HCT116 (cell line): Measurements from ENCODE around the gene KSR2. TPM values are rescaled to one million over a fixed set of nuclear protein-coding genes. Genes with fewer than 3 reads are reported as not detected.

ENCODE experiments used
- ATAC-seq: fragments of 200-7000 bp; cut with Tn5 transposase; 2 replicates; pipeline ENCODE4 v1.9.1; 2020; ENCODE audit warnings: mild to moderate bottlenecking, moderate library complexity
- BruUV-seq: library from RNA; stranded (reverse); fragments of 400-500 nt; replicated peaks from 2 replicates; lab custom pipeline; 2021; lab: Mats Ljungman, UMichigan
- CTCF ChIA-PET: fragments of 300-600 bp; sonication (Branson Sonifier 250); formaldehyde crosslinking; loops from one replicate; lab custom pipeline; 2021; ENCODE audit warnings: antibody characterized with exemption; lab: Charles Lee
- POLR2A ChIA-PET: fragments of 300-600, 350-600 bp; sonication (Branson Sonifier 250); formaldehyde crosslinking; loops from one replicate; lab custom pipeline; 2021; ENCODE audit warnings: antibody characterized with exemption; lab: Charles Lee
- RAD21 ChIA-PET, 2 experiments: fragments of 300-600 bp; sonication (Branson Sonifier 250); formaldehyde crosslinking; loops; one replicate each; lab custom pipeline; 2023; ENCODE audit warnings: low total read pairs in 2 of 2; ENCODE audit not compliant: uncharacterized antibody in 2 of 2, unreplicated experiment in 2 of 2, low non-redundant PET in 1 of 2; lab: Charles Lee
- DNase-seq: peaks from one replicate; pipeline ENCODE4 v3.0.0-alpha.2; 2010; ENCODE audit warnings: low read depth, low spot score
- H2AFZ ChIP-seq: fragments of 200-600 bp; shearing (Covaris generic), sonication (generic); 2 replicates; pipeline ENCODE4 v1.6.1; 2017; ENCODE audit warnings: low read depth, mixed run types, mixed read lengths, antibody characterized with exemption, low read length; ENCODE audit not compliant: poor library complexity, severe bottlenecking
- H3K27ac ChIP-seq: 2 replicates; pipeline ENCODE4 v1.5.1; 2012; ENCODE audit warnings: low read depth, low read length
- H3K27me3 ChIP-seq: fragments of 200-600 bp; sonication (generic); 2 replicates; pipeline ENCODE4 v1.6.1; 2016; ENCODE audit warnings: mixed run types, low read length, mixed read lengths; ENCODE audit not compliant: insufficient read depth
- H3K36me3 ChIP-seq, 2 experiments: fragments of 200-500 bp in 1 of 2; fragments of 200-600 bp in 1 of 2; sonication (Bioruptor generic) in 1 of 2; sonication (generic) in 1 of 2; 2 replicates each; pipeline versions ENCODE4 v1.5.1 to v1.6.1; 2014 to 2016; ENCODE audit warnings: low read length in 2 of 2, inconsistent platforms in 1 of 2, mixed read lengths in 1 of 2, mixed run types in 1 of 2; ENCODE audit not compliant: insufficient read depth in 2 of 2, control insufficient read depth in 1 of 2
- H3K4me1 ChIP-seq, 2 experiments: fragments of 200-600 bp in 1 of 2; sonication (generic) in 1 of 2; 2 replicates each; pipeline versions ENCODE4 v1.5.1 to v1.6.1; 2012 to 2017; ENCODE audit warnings: low read length in 2 of 2, inconsistent platforms in 1 of 2, mild to moderate bottlenecking in 1 of 2, mixed read lengths in 1 of 2, mixed run types in 1 of 2, moderate library complexity in 1 of 2; ENCODE audit not compliant: insufficient read depth in 2 of 2, control insufficient read depth in 1 of 2
- H3K4me2 ChIP-seq: fragments of 200-600 bp; sonication (generic); 2 replicates; pipeline ENCODE4 v1.6.1; 2017; ENCODE audit warnings: mixed run types, low read length, mixed read lengths
- H3K4me3 ChIP-seq, 2 experiments: fragments of 200-600 bp in 1 of 2; sonication (generic) in 1 of 2; replicated peaks in 1 of 2; 2 replicates each; pipeline ENCODE4 v1.5.1; 2011 to 2016; ENCODE audit warnings: low read length in 2 of 2, control low read depth in 1 of 2, low read depth in 1 of 2, mild to moderate bottlenecking in 1 of 2, mixed read lengths in 1 of 2, mixed run types in 1 of 2
- H3K79me2 ChIP-seq: fragments of 200-600 bp; sonication (generic); 2 replicates; pipeline ENCODE4 v1.6.1; 2017; ENCODE audit warnings: mild to moderate bottlenecking, mixed run types, low read length, moderate library complexity, mixed read lengths; ENCODE audit not compliant: insufficient read depth
- H3K9ac ChIP-seq: fragments of 200-600 bp; sonication (generic); 2 replicates; pipeline ENCODE4 v1.6.1; 2016; ENCODE audit warnings: low read length, mixed read lengths
- H3K9me2 ChIP-seq: fragments of 200-600 bp; sonication (generic), shearing (Covaris generic); 2 replicates; pipeline ENCODE4 v1.6.1; 2017; ENCODE audit warnings: mixed run types, mild to moderate bottlenecking, moderate library complexity; ENCODE audit not compliant: insufficient read depth
- H3K9me3 ChIP-seq, 2 experiments: fragments of 200-500 bp in 1 of 2; fragments of 200-600 bp in 1 of 2; sonication (Bioruptor generic) in 1 of 2; sonication (generic) in 1 of 2; 2 replicates each; pipeline ENCODE4 v1.6.1; 2014 to 2017; ENCODE audit warnings: low read length in 2 of 2, mixed read lengths in 2 of 2, inconsistent platforms in 1 of 2, low read depth in 1 of 2, mild to moderate bottlenecking in 1 of 2, mixed run types in 1 of 2, moderate library complexity in 1 of 2; ENCODE audit not compliant: control insufficient read depth in 1 of 2, insufficient read depth in 1 of 2
- H4K20me1 ChIP-seq: fragments of 200-600 bp; sonication (generic), shearing (Covaris generic); 2 replicates; pipeline ENCODE4 v1.6.1; 2017; ENCODE audit warnings: mixed run types, mild to moderate bottlenecking, moderate library complexity; ENCODE audit not compliant: insufficient read depth
- CBX3 ChIP-seq: IDR thresholded peaks from 2 replicates; pipeline ENCODE4 v1.6.1; 2012; ENCODE audit warnings: low read depth
- FOSL1 ChIP-seq: IDR thresholded peaks from 2 replicates; pipeline ENCODE4 v1.6.1; 2012; ENCODE audit warnings: low read depth
- POLR2A ChIP-seq: IDR thresholded peaks from 2 replicates; pipeline ENCODE4 v1.7.0; 2011; ENCODE audit warnings: borderline replicate concordance; ENCODE audit not compliant: insufficient read depth, insufficient read length; ENCODE audit errors: extremely low read depth
- POLR2AphosphoS5 ChIP-seq: IDR thresholded peaks from 2 replicates; pipeline ENCODE4 v1.6.1; 2011; ENCODE audit warnings: mild to moderate bottlenecking, low read depth, low read length, moderate library complexity
- SIN3A ChIP-seq: IDR thresholded peaks from 2 replicates; pipeline ENCODE4 v1.6.1; 2012; ENCODE audit warnings: low read depth
- SP1 ChIP-seq: IDR thresholded peaks from 2 replicates; pipeline ENCODE4 v1.6.1; 2012; ENCODE audit warnings: low read depth
- ZNF274 ChIP-seq: fragments of 200-500 bp; sonication (Bioruptor generic); IDR thresholded peaks from 2 replicates; pipeline ENCODE4 v1.6.1; 2014; ENCODE audit warnings: mild to moderate bottlenecking, low read depth, low read length, inconsistent platforms
- intact Hi-C: fragments of 100-400 bp; cut with micrococcal nuclease; formaldehyde crosslinking; loops from 2 replicates; pipeline ENCODE4 v1.10.0; 2022
- total RNA-seq: library from RNA; stranded (reverse); gene quantifications from one replicate; pipeline ENCODE4 v1.2.1, GENCODE V29; 2021; ENCODE audit not compliant: unreplicated experiment
- TF ChIP-seq, protein P1 (sequence below), 3 experiments: fragments of 200-600 bp in 1 of 3; sonication (generic) in 1 of 3; IDR thresholded peaks in 2 of 3; conservative IDR thresholded peaks in 1 of 3; 2 replicates each; pipeline ENCODE4 v1.5.1; 2012 to 2017; ENCODE audit warnings: low read depth in 2 of 3, low read length in 2 of 3, antibody characterized with exemption in 1 of 3, borderline replicate concordance in 1 of 3, control low read depth in 1 of 3, mild to moderate bottlenecking in 1 of 3, mixed read lengths in 1 of 3, mixed run types in 1 of 3, moderate library complexity in 1 of 3; ENCODE audit not compliant: insufficient read depth in 1 of 3
- TF ChIP-seq, protein P2 (sequence below): IDR thresholded peaks from 2 replicates; pipeline ENCODE4 v1.6.1; 2012

Gene KSR2
- total RNA-seq, 1 experiment from 2014 or later = 10.1 TPM

DNA sequence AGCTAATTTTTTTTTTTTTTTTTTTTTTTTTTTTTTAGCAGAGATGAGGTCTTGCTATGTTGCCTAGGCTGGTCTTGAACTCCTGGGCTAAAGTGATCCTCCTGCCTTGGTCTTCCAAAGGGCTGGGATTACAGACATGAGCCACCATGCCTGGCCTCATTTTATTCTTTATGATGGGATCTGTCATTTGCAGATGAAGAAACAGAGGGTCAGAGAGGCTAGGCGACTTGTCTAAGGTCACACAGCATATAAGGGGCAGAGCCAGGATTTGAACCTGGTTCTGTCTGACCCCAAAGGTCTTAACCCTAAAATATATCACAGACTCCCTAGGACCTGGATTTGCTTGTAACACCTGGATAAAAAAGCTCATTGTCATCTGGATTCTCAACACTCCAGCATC is 282.6 kb downstream of the KSR2 start:
- TF ChIP-seq SIN3A (no peak), CBX3 (no peak), POLR2A (no peak), ZNF274 (no peak), FOSL1 (no peak), POLR2AphosphoS5 (no peak), SP1 (no peak)
- TF ChIP-seq, protein P1, sequence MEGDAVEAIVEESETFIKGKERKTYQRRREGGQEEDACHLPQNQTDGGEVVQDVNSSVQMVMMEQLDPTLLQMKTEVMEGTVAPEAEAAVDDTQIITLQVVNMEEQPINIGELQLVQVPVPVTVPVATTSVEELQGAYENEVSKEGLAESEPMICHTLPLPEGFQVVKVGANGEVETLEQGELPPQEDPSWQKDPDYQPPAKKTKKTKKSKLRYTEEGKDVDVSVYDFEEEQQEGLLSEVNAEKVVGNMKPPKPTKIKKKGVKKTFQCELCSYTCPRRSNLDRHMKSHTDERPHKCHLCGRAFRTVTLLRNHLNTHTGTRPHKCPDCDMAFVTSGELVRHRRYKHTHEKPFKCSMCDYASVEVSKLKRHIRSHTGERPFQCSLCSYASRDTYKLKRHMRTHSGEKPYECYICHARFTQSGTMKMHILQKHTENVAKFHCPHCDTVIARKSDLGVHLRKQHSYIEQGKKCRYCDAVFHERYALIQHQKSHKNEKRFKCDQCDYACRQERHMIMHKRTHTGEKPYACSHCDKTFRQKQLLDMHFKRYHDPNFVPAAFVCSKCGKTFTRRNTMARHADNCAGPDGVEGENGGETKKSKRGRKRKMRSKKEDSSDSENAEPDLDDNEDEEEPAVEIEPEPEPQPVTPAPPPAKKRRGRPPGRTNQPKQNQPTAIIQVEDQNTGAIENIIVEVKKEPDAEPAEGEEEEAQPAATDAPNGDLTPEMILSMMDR (IDR thresholded peaks at IDR 0.05 in 2 of 3, conservative IDR thresholded peaks at IDR 0.05 in 1 of 3; ENCODE audit: borderline replicate concordance in 1 of 3, insufficient read depth in 1 of 3, low read depth in 2 of 3, low read length in 2 of 3) = no peak
- TF ChIP-seq, protein P2, sequence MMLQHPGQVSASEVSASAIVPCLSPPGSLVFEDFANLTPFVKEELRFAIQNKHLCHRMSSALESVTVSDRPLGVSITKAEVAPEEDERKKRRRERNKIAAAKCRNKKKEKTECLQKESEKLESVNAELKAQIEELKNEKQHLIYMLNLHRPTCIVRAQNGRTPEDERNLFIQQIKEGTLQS = no peak
- Histone ChIP-seq H3K9ac (peak overlapping the region; percentile 8; the same call in 1 of the 2 replicates), H3K36me3 (no peaks in the 10 kb centered on the region), H3K27me3 (peaks cover 23% of the 10 kb centered on the region; the same call in 1 of the 2 replicates), H2AFZ (no peak overlapping the region), H3K4me3 (no peak overlapping the region), H3K79me2 (no peaks in the 10 kb centered on the region), H3K9me3 (no peaks in the 10 kb centered on the region), H3K4me1 (peaks cover 23 to 31% of the 10 kb centered on the region in 2 experiments), H3K27ac (no peak overlapping the region), H4K20me1 (peaks cover 3% of the 10 kb centered on the region; the same call in 1 of the 2 replicates), H3K4me2 (peak overlapping the region; percentile 52), H3K9me2 (no peaks in the 10 kb centered on the region)
- POLR2A ChIA-PET = interaction anchor here (0.7 kb wide), 1 partner anchor 15 kb away, joined by 3 read pairs; no protein-coding TSS in a partner anchor
- no TSS peak for BruUV-seq
- CTCF ChIA-PET = interaction anchor here (1.1 to 3.8 kb wide), 3 partner anchors 15 to 319 kb away, joined by 3 to 11 read pairs (median 5); no protein-coding TSS in a partner anchor
- DNase-seq (no peak), ATAC-seq (no peak)
- RAD21 ChIA-PET = no interaction called here
- intact Hi-C loops = no loop called here
